Kidney epithelial cell (primary cell): Measurements from ENCODE around the gene C2orf72. TPM values are rescaled to one million over a fixed set of nuclear protein-coding genes. Genes with fewer than 3 reads are reported as not detected.
"Not testable (repeated sequence)": the region's sequence is repeated elsewhere in the genome, so short reads cannot be mapped to it uniquely, and the experiment has no call there.

ENCODE experiments used
- DNase-seq: peaks from one replicate; pipeline ENCODE4 v3.0.0-alpha.2; 2010; ENCODE audit warnings: low read depth
- H3K27me3 ChIP-seq: 2 replicates; pipeline ENCODE4 v1.6.0; 2011; ENCODE audit warnings: low read length; ENCODE audit not compliant: control insufficient read depth, insufficient read depth
- H3K36me3 ChIP-seq: 2 replicates; pipeline ENCODE4 v1.5.1; 2011; ENCODE audit warnings: low read length; ENCODE audit not compliant: control insufficient read depth, insufficient read depth
- H3K4me3 ChIP-seq: 2 replicates; pipeline ENCODE4 v1.5.1; 2011; ENCODE audit warnings: low read depth, mild to moderate bottlenecking, control low read depth, low read length
- CTCF ChIP-seq: IDR thresholded peaks from 2 replicates; pipeline ENCODE4 v1.5.1; 2011; ENCODE audit warnings: mild to moderate bottlenecking, moderate library complexity, low read length, control low read depth, inconsistent platforms; ENCODE audit not compliant: insufficient read depth, poor library complexity, severe bottlenecking
- total RNA-seq: library from RNA; depleted of rRNA; stranded (reverse); fragments of >200 nt; gene quantifications from 2 replicates; pipeline ENCODE4 v1.2.3, GENCODE V29; 2015

The C2orf72 gene
- total RNA-seq, 1 donor from 2014 or later: 0.63 TPM

GRCh38 chr2:231063347-231063746 lies 26.0 kb downstream of the C2orf72 start:
- no peak for TF ChIP-seq CTCF
- Histone ChIP-seq H3K27me3 (no peaks in the 10 kb centered on the region), H3K36me3 (peaks cover 2% of the 10 kb centered on the region), H3K4me3 (no peak overlapping the region)
- no peak for DNase-seq

DNA sequence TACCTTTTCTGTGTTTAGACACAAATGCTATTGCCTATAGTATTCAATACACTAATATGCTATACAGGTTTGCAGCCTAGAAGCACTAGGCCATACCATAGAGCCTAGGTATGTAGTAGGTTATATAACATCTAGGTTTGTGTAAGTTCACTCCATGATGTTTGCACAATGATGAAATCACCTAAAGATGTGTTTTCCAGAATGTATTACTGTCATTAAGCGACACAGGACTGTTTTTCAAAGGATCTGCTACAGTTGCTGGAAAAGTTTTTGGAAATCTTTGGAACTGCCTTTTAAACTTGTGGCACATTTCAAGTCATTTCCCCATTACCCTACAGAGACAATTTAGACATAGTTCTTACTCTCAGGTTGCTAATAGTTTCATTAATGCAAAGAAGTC lies 28.6 kb downstream of the C2orf72 start:
- no peak for DNase-seq
- TF ChIP-seq CTCF: no peak
- H3K4me3 ChIP-seq: no peak overlapping the region
- H3K36me3 ChIP-seq: peaks cover 2% of the 10 kb centered on the region
- no peaks in the 10 kb centered on the region for H3K27me3 ChIP-seq

DNA sequence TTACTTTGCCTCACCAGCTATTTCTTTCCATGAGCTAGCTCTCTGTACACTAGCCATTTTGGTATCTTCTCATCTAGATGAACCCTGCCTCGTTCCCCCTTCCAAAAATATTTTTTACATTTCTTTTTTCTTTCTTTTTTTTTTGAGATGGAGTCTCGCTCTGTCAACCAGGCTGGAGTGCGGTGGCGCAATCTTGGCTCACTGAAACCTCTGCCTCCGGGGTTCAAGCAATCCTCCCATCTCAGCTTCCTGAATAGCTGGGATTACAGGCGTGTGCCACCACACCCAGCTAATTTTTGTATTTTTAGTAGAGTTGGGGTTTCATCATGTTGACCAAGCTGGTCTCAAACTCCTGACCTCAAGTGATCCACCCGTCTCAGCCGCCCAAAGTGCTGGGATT lies 30.2 kb downstream of the C2orf72 start:
- not testable (repeated sequence) for DNase-seq, H3K36me3 ChIP-seq, H3K4me3 ChIP-seq, H3K27me3 ChIP-seq

GRCh38 chr2:231068525-231069222 lies 31.4 kb downstream of the C2orf72 start:
- TF ChIP-seq CTCF: no peak
- no peak for DNase-seq
- H3K36me3 ChIP-seq: peaks cover 2% of the 10 kb centered on the region
- H3K27me3 ChIP-seq: no peaks in the 10 kb centered on the region
- no peak overlapping the region for H3K4me3 ChIP-seq

DNA sequence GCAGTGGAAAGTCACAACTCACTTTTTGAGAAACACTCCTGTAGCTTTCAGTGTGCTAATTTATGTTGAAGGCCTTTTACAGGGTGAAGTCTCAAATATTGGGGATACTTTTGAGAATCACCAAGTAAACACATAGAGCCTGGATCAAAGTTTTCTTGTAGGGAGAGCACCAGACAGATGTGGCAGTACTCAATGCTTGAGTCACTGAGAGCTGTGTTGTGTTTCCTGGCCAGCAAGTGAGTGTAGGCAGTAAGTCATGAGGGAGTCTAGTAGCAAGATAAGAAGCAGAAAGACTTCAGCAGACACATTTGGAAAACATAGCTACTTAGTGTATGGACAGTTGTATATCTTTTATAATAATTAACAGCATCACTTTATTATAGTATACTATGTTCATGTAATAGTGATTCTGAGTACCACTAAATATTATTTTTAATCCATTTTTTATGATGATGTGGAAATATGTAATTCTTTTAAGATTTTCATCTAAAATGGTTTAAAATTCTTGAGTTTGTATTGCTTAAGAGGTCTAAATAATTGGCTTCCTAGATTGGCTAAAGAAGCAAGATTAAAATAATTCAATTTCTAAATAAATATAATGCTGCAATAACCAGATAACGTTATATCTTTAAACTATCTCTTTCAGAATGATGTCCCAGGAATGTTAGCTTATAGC lies 32.2 kb downstream of the C2orf72 start:
- Histone ChIP-seq H3K27me3 (no peaks in the 10 kb centered on the region), H3K36me3 (peaks cover 2% of the 10 kb centered on the region), H3K4me3 (no peak overlapping the region)
- no peak for TF ChIP-seq CTCF
- no peak for DNase-seq

DNA sequence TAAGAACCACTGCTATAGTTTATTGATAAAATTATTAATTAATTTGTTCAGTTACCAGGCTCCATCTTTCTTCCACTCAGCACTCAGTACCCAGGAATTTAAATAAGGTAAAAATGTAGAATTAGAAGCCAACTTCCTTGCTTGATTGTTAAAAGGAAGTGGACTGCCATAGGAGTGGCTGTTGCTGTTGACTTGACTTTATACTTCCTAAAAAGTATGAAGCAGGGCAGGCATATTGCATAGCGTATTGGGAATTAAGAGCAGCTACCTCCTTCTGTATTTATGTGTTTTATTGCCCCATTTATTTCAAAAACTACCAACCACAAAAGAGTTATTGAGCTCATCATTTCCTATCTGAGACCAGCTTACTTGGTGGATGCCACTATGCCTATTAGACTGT lies 47.2 kb downstream of the C2orf72 start:
- Histone ChIP-seq H3K36me3 (peaks cover 6% of the 10 kb centered on the region), H3K27me3 (no peaks in the 10 kb centered on the region), H3K4me3 (no peak overlapping the region)
- no peak for DNase-seq
- no peak for TF ChIP-seq CTCF
